H1 (cell line): ENCODE results near the gene NFKB1. TPM values are rescaled to one million over a fixed set of nuclear protein-coding genes. Genes with fewer than 3 reads are reported as not detected.

Experiments
- CTCF ChIP-seq, 3 experiments: IDR thresholded peaks; 1 replicate in 2 of 3; 2 replicates in 1 of 3; pipeline versions ENCODE4 v1.5.1 to v1.6.1; 2011; ENCODE audit warnings: low read length in 3 of 3, mild to moderate bottlenecking in 3 of 3, inconsistent platforms in 2 of 3, low read depth in 1 of 3, moderate library complexity in 1 of 3; ENCODE audit not compliant: insufficient read depth in 1 of 3; ENCODE audit errors: control extremely low read depth in 1 of 3
- EGR1 ChIP-seq: IDR thresholded peaks from 2 replicates; pipeline ENCODE4 v1.6.1; 2011; ENCODE audit warnings: low read depth, low read length, borderline replicate concordance
- RNF2 ChIP-seq: fragments of 200-900, 300-1000 bp; sonication (generic); IDR thresholded peaks from 2 replicates; pipeline ENCODE4 v1.7.1; 2016; ENCODE audit warnings: borderline replicate concordance, low read depth, mild to moderate bottlenecking, antibody characterized with exemption, low read length; ENCODE audit not compliant: poor library complexity, severe bottlenecking; ENCODE audit errors: missing control alignments
- RXRA ChIP-seq: IDR thresholded peaks from 2 replicates; pipeline ENCODE4 v1.6.1; 2011; ENCODE audit warnings: low read depth, mild to moderate bottlenecking, low read length, moderate library complexity; ENCODE audit not compliant: insufficient read depth
- SAP30 ChIP-seq: fragments of 300-600 bp; sonication (generic); IDR thresholded peaks from 2 replicates; pipeline ENCODE4 v1.7.1; 2012; ENCODE audit warnings: low read length, moderate library complexity, mild to moderate bottlenecking, inconsistent platforms; ENCODE audit not compliant: insufficient read depth, insufficient replicate concordance
- TCF12 ChIP-seq: IDR thresholded peaks from 2 replicates; pipeline ENCODE4 v1.6.1; 2011; ENCODE audit warnings: low read depth, mild to moderate bottlenecking, low read length
- polyA plus RNA-seq, 7 experiments: library from polyadenylated mRNA; depleted of rRNA in 3 of 7; stranded (reverse) in 5 of 7; unstranded in 2 of 7; fragments of >200 nt in 5 of 7; fragments of 200-250 nt in 2 of 7; gene quantifications; 1 replicate in 5 of 7; 2 replicates in 1 of 7; 4 replicates in 1 of 7; pipeline versions ENCODE4 v1.2.1 to v1.2.3, GENCODE V29; 2011 to 2013; ENCODE audit warnings: missing spikeins in 2 of 7, mixed read lengths in 2 of 7
- total RNA-seq: library from RNA; stranded (reverse); fragmentation: NEBNext Ultra II Directional; extraction: Animal tissue kit (Norgen Biotek cat#: 25700); gene quantifications from 2 replicates; pipeline ENCODE4 v1.2.1, GENCODE V29; 2021
- TF ChIP-seq, protein P1 (sequence below): fragments of 300-600 bp; sonication (generic); IDR thresholded peaks from 2 replicates; pipeline ENCODE4 v1.7.1; 2012; ENCODE audit warnings: low read length, moderate library complexity, mild to moderate bottlenecking, inconsistent platforms; ENCODE audit not compliant: insufficient replicate concordance

The NFKB1 gene
- total and polyA plus RNA-seq, 2 of the 8 experiments (the other 6 are each of a cell fraction or from before 2014, with no cell fraction given): 2.9 to 6.8 TPM

GRCh38 chr4:102492531-102493241 lies 8.5 kb upstream of the NFKB1 start (continued):
- TF ChIP-seq, protein P1, sequence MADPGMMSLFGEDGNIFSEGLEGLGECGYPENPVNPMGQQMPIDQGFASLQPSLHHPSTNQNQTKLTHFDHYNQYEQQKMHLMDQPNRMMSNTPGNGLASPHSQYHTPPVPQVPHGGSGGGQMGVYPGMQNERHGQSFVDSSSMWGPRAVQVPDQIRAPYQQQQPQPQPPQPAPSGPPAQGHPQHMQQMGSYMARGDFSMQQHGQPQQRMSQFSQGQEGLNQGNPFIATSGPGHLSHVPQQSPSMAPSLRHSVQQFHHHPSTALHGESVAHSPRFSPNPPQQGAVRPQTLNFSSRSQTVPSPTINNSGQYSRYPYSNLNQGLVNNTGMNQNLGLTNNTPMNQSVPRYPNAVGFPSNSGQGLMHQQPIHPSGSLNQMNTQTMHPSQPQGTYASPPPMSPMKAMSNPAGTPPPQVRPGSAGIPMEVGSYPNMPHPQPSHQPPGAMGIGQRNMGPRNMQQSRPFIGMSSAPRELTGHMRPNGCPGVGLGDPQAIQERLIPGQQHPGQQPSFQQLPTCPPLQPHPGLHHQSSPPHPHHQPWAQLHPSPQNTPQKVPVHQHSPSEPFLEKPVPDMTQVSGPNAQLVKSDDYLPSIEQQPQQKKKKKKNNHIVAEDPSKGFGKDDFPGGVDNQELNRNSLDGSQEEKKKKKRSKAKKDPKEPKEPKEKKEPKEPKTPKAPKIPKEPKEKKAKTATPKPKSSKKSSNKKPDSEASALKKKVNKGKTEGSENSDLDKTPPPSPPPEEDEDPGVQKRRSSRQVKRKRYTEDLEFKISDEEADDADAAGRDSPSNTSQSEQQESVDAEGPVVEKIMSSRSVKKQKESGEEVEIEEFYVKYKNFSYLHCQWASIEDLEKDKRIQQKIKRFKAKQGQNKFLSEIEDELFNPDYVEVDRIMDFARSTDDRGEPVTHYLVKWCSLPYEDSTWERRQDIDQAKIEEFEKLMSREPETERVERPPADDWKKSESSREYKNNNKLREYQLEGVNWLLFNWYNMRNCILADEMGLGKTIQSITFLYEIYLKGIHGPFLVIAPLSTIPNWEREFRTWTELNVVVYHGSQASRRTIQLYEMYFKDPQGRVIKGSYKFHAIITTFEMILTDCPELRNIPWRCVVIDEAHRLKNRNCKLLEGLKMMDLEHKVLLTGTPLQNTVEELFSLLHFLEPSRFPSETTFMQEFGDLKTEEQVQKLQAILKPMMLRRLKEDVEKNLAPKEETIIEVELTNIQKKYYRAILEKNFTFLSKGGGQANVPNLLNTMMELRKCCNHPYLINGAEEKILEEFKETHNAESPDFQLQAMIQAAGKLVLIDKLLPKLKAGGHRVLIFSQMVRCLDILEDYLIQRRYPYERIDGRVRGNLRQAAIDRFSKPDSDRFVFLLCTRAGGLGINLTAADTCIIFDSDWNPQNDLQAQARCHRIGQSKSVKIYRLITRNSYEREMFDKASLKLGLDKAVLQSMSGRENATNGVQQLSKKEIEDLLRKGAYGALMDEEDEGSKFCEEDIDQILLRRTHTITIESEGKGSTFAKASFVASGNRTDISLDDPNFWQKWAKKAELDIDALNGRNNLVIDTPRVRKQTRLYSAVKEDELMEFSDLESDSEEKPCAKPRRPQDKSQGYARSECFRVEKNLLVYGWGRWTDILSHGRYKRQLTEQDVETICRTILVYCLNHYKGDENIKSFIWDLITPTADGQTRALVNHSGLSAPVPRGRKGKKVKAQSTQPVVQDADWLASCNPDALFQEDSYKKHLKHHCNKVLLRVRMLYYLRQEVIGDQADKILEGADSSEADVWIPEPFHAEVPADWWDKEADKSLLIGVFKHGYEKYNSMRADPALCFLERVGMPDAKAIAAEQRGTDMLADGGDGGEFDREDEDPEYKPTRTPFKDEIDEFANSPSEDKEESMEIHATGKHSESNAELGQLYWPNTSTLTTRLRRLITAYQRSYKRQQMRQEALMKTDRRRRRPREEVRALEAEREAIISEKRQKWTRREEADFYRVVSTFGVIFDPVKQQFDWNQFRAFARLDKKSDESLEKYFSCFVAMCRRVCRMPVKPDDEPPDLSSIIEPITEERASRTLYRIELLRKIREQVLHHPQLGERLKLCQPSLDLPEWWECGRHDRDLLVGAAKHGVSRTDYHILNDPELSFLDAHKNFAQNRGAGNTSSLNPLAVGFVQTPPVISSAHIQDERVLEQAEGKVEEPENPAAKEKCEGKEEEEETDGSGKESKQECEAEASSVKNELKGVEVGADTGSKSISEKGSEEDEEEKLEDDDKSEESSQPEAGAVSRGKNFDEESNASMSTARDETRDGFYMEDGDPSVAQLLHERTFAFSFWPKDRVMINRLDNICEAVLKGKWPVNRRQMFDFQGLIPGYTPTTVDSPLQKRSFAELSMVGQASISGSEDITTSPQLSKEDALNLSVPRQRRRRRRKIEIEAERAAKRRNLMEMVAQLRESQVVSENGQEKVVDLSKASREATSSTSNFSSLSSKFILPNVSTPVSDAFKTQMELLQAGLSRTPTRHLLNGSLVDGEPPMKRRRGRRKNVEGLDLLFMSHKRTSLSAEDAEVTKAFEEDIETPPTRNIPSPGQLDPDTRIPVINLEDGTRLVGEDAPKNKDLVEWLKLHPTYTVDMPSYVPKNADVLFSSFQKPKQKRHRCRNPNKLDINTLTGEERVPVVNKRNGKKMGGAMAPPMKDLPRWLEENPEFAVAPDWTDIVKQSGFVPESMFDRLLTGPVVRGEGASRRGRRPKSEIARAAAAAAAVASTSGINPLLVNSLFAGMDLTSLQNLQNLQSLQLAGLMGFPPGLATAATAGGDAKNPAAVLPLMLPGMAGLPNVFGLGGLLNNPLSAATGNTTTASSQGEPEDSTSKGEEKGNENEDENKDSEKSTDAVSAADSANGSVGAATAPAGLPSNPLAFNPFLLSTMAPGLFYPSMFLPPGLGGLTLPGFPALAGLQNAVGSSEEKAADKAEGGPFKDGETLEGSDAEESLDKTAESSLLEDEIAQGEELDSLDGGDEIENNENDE: no peak
- TF ChIP-seq RXRA (no peak), EGR1 (no peak), RNF2 (no peak), CTCF (IDR thresholded peaks at IDR 0.05; ENCODE audit: control extremely low read depth in 1 of 3, insufficient read depth in 1 of 3, low read depth in 1 of 3, low read length in 3 of 3) (no peak), SAP30 (no peak), TCF12 (no peak)
